ENCODE measurements around the gene C1QTNF8.

DNA sequence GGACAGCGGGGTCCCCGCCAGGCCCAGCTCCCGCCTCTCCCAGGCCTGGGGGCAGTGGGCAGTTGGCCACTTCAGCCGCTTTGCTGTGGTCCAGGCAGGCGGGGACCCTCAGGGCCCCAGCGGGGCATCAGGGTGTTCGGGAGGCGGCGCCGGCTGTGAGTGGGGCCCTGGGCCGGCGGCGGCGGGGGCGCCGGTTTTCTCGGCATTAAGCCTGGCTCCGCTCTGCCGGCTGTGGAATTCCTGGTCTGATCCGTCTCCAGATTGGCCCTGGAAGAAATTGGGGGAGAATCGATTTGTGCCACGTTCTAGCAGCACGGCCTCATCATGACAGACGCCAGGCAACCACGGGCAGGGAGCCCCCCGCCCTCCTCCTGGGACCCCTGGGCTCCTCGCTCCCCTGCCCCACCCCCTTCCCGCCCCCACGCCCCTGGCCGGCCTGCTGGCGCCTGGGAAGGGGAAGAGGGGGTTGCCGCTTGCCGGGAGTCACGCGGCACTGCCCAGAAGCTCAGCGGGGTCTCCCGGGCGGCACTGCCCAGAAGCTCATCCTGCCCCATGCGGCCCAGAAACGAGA is 52.1 kb downstream of the C1QTNF8 start:
- TF ChIP-seq, protein P1, sequence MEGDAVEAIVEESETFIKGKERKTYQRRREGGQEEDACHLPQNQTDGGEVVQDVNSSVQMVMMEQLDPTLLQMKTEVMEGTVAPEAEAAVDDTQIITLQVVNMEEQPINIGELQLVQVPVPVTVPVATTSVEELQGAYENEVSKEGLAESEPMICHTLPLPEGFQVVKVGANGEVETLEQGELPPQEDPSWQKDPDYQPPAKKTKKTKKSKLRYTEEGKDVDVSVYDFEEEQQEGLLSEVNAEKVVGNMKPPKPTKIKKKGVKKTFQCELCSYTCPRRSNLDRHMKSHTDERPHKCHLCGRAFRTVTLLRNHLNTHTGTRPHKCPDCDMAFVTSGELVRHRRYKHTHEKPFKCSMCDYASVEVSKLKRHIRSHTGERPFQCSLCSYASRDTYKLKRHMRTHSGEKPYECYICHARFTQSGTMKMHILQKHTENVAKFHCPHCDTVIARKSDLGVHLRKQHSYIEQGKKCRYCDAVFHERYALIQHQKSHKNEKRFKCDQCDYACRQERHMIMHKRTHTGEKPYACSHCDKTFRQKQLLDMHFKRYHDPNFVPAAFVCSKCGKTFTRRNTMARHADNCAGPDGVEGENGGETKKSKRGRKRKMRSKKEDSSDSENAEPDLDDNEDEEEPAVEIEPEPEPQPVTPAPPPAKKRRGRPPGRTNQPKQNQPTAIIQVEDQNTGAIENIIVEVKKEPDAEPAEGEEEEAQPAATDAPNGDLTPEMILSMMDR (IDR thresholded peaks at IDR 0.05; ENCODE audit: insufficient read depth, low read length): no peak
- TF ChIP-seq SPI1 (IDR thresholded peaks at IDR 0.05; ENCODE audit: borderline replicate concordance, low read depth) (no peak), POLR2AphosphoS5 (IDR thresholded peaks at IDR 0.05; ENCODE audit: low read depth) (no peak), GABPA (IDR thresholded peaks at IDR 0.05; ENCODE audit: low read depth) (no peak)
